Astrocyte (in vitro differentiated cells and primary cell): Measurements from ENCODE around the gene ATXN7. TPM values are rescaled to one million over a fixed set of nuclear protein-coding genes. Genes with fewer than 3 reads are reported as not detected.

Source experiments
- DNase-seq: peaks from one replicate; pipeline ENCODE4 v3.0.0-alpha.2; 2010; ENCODE audit warnings: low read depth
- FAIRE-seq: peaks from 2 replicates; lab custom pipeline; 2011; peaks lifted over from hg19 to GRCh38; lab: Jason Lieb, UNC
- H2AFZ ChIP-seq: 2 replicates; pipeline ENCODE4 v1.6.0; 2012; ENCODE audit warnings: low read depth, low read length, inconsistent platforms
- H3K27ac ChIP-seq: 2 replicates; pipeline ENCODE4 v1.5.1; 2011; ENCODE audit warnings: low read depth, low read length, inconsistent platforms
- H3K27me3 ChIP-seq: 2 replicates; pipeline ENCODE4 v1.6.0; 2011; ENCODE audit warnings: low read length, inconsistent platforms; ENCODE audit not compliant: insufficient read depth
- H3K36me3 ChIP-seq: 2 replicates; pipeline ENCODE4 v1.5.1; 2011; ENCODE audit warnings: low read length, inconsistent platforms; ENCODE audit not compliant: insufficient read depth
- H3K4me1 ChIP-seq: 2 replicates; pipeline ENCODE4 v1.5.1; 2011; ENCODE audit warnings: low read length, inconsistent platforms; ENCODE audit not compliant: insufficient read depth
- H3K4me2 ChIP-seq: 2 replicates; pipeline ENCODE4 v1.6.0; 2012; ENCODE audit warnings: low read length, inconsistent platforms
- H3K4me3 ChIP-seq: 2 replicates; pipeline ENCODE4 v1.5.1; 2011; ENCODE audit warnings: low read depth, mild to moderate bottlenecking, low read length, inconsistent platforms; ENCODE audit not compliant: insufficient read depth
- H3K79me2 ChIP-seq: 2 replicates; pipeline ENCODE4 v1.6.0; 2012; ENCODE audit warnings: mild to moderate bottlenecking, low read length, inconsistent platforms; ENCODE audit not compliant: insufficient read depth
- H3K9ac ChIP-seq: 2 replicates; pipeline ENCODE4 v1.6.0; 2012; ENCODE audit warnings: mild to moderate bottlenecking, low read length, inconsistent platforms
- H3K9me3 ChIP-seq: 2 replicates; pipeline ENCODE4 v1.5.1; 2012; ENCODE audit warnings: low read depth, mild to moderate bottlenecking, low read length, inconsistent platforms; ENCODE audit not compliant: insufficient read depth
- H4K20me1 ChIP-seq: 2 replicates; pipeline ENCODE4 v1.6.0; 2012; ENCODE audit warnings: low read length, inconsistent platforms; ENCODE audit not compliant: insufficient read depth
- H3K27ac Mint-ChIP-seq: one replicate; pipeline ENCODE4 v1.8.0; 2021; ENCODE audit warnings: mild to moderate bottlenecking, mixed read lengths; ENCODE audit not compliant: unreplicated experiment
- H3K27me3 Mint-ChIP-seq: one replicate; pipeline ENCODE4 v1.8.0; 2021; ENCODE audit warnings: low read depth, mixed read lengths; ENCODE audit not compliant: unreplicated experiment
- H3K36me3 Mint-ChIP-seq: one replicate; pipeline ENCODE4 v1.8.0; 2021; ENCODE audit warnings: low read depth, mixed read lengths; ENCODE audit not compliant: unreplicated experiment
- H3K4me1 Mint-ChIP-seq: one replicate; pipeline ENCODE4 v1.8.0; 2021; ENCODE audit warnings: low read depth, mixed read lengths; ENCODE audit not compliant: unreplicated experiment
- H3K4me3 Mint-ChIP-seq: one replicate; pipeline ENCODE4 v1.8.0; 2021; ENCODE audit warnings: mild to moderate bottlenecking, moderate library complexity, mixed read lengths; ENCODE audit not compliant: unreplicated experiment
- H3K9me3 Mint-ChIP-seq: one replicate; pipeline ENCODE4 v1.8.0; 2021; ENCODE audit warnings: mild to moderate bottlenecking, mixed read lengths; ENCODE audit not compliant: unreplicated experiment
- CTCF ChIP-seq: IDR thresholded peaks from 2 replicates; pipeline ENCODE4 v1.5.1; 2011; ENCODE audit warnings: low read depth, mild to moderate bottlenecking, inconsistent platforms, low read length, moderate library complexity; ENCODE audit not compliant: insufficient read depth
- EZH2 ChIP-seq: IDR thresholded peaks from 2 replicates; pipeline ENCODE4 v1.6.1; 2012; ENCODE audit warnings: mild to moderate bottlenecking, low read length, inconsistent platforms; ENCODE audit not compliant: insufficient read depth
- total RNA-seq: library from RNA; stranded (reverse); gene quantifications from 2 replicates; pipeline ENCODE4 v1.2.1, GENCODE V29; 2021

The ATXN7 gene
- total RNA-seq, 1 donor from 2014 or later, result 17.6 TPM

GRCh38 chr3:63896332-63897030 is 32.8 kb downstream of the ATXN7 start:
- FAIRE-seq (peak; percentile 65), DNase-seq (no peak)
- H3K4me3 Mint-ChIP-seq, result no peak overlapping the region
- H3K9me3 Mint-ChIP-seq, result no peaks in the 10 kb centered on the region
- no peaks in the 10 kb centered on the region for H3K9me3 ChIP-seq
- H3K4me1 Mint-ChIP-seq, result peaks cover 15% of the 10 kb centered on the region
- no peaks in the 10 kb centered on the region for H3K27me3 Mint-ChIP-seq
- H2AFZ ChIP-seq, result no peak overlapping the region
- peaks cover 6% of the 10 kb centered on the region for H3K79me2 ChIP-seq
- peaks cover 10% of the 10 kb centered on the region for H3K36me3 Mint-ChIP-seq
- no peak overlapping the region for H3K4me2 ChIP-seq
- TF ChIP-seq EZH2, result no peak
- no peak for TF ChIP-seq CTCF
- H3K27ac Mint-ChIP-seq, result no peak overlapping the region
- H3K27ac ChIP-seq, result no peak overlapping the region
- no peak overlapping the region for H3K4me3 ChIP-seq
- no peaks in the 10 kb centered on the region for H3K27me3 ChIP-seq
- peaks cover 44% of the 10 kb centered on the region for H4K20me1 ChIP-seq
- H3K4me1 ChIP-seq, result no peaks in the 10 kb centered on the region
- H3K36me3 ChIP-seq, result peaks cover 6% of the 10 kb centered on the region
- no peak overlapping the region for H3K9ac ChIP-seq

- FAIRE-seq (no peak), DNase-seq (no peak)
- Histone ChIP-seq H3K4me2 (no peak overlapping the region), H3K36me3 (peaks cover 6% of the 10 kb centered on the region), H3K9ac (no peak overlapping the region), H3K79me2 (peaks cover 5% of the 10 kb centered on the region), H3K9me3 (no peaks in the 10 kb centered on the region), H4K20me1 (peaks cover 18% of the 10 kb centered on the region), H3K4me1 (peaks cover 3% of the 10 kb centered on the region), H2AFZ (no peak overlapping the region), H3K4me3 (no peak overlapping the region), H3K27me3 (no peaks in the 10 kb centered on the region), H3K27ac (no peak overlapping the region)
- Mint-ChIP-seq H3K36me3 (peaks cover 13% of the 10 kb centered on the region), H3K9me3 (no peaks in the 10 kb centered on the region), H3K4me3 (no peak overlapping the region), H3K27ac (no peak overlapping the region), H3K4me1 (peaks cover 17% of the 10 kb centered on the region), H3K27me3 (no peaks in the 10 kb centered on the region)
- no peak for TF ChIP-seq EZH2
- TF ChIP-seq CTCF, result no peak
Measured at GRCh38 chr3:63900010-63900409, 36.3 kb downstream of the ATXN7 start.

- Histone ChIP-seq H3K9ac (no peak overlapping the region), H3K27ac (no peak overlapping the region), H3K4me3 (no peak overlapping the region), H3K9me3 (no peaks in the 10 kb centered on the region), H3K36me3 (peaks cover 6% of the 10 kb centered on the region), H2AFZ (no peak overlapping the region), H3K4me2 (no peak overlapping the region), H3K27me3 (no peaks in the 10 kb centered on the region), H3K79me2 (peaks cover 3% of the 10 kb centered on the region), H3K4me1 (peaks cover 3% of the 10 kb centered on the region), H4K20me1 (peaks cover 17% of the 10 kb centered on the region)
- no peaks in the 10 kb centered on the region for H3K9me3 Mint-ChIP-seq
- TF ChIP-seq CTCF (no peak), EZH2 (no peak)
- H3K4me3 Mint-ChIP-seq, result no peak overlapping the region
- H3K27ac Mint-ChIP-seq, result no peak overlapping the region
- peaks cover 13% of the 10 kb centered on the region for H3K36me3 Mint-ChIP-seq
- no peak for FAIRE-seq
- no peaks in the 10 kb centered on the region for H3K27me3 Mint-ChIP-seq
- H3K4me1 Mint-ChIP-seq, result peaks cover 15% of the 10 kb centered on the region
- no peak for DNase-seq
Measured at GRCh38 chr3:63900459-63900858, 36.8 kb downstream of the ATXN7 start.
